GM23338 (cell line): Measurements from ENCODE around the gene GPR146. TPM values are rescaled to one million over a fixed set of nuclear protein-coding genes. Genes with fewer than 3 reads are reported as not detected.

ENCODE experiments used
- ATAC-seq: fragments of 200-7000 bp; cut with Tn5 transposase; 3 replicates; pipeline ENCODE4 v1.9.1; 2020
- DNase-seq: peaks from one replicate; pipeline ENCODE4 v3.0.0-alpha.2; 2015; ENCODE audit warnings: low spot score
- H2AFZ ChIP-seq: fragments of 200-600 bp; sonication (generic); 2 replicates; pipeline ENCODE4 v1.8.0; 2016; ENCODE audit warnings: antibody characterized with exemption, mild to moderate bottlenecking, moderate library complexity
- H3F3A ChIP-seq: fragments of 200-600 bp; sonication (generic); replicated peaks from 2 replicates; pipeline ENCODE4 v1.8.0; 2017; ENCODE audit warnings: antibody characterized with exemption, mixed run types, low read depth
- H3K27ac ChIP-seq: fragments of 200-600 bp; sonication (generic); 2 replicates; pipeline ENCODE4 v1.6.1; 2016; ENCODE audit warnings: low read depth
- H3K27me3 ChIP-seq: fragments of 200-600 bp; sonication (generic); 2 replicates; pipeline ENCODE4 v1.8.0; 2016; ENCODE audit warnings: mild to moderate bottlenecking, mixed run types, moderate library complexity; ENCODE audit not compliant: insufficient read depth
- H3K36me3 ChIP-seq: fragments of 200-600 bp; sonication (generic); 2 replicates; pipeline ENCODE4 v1.8.0; 2016; ENCODE audit warnings: mild to moderate bottlenecking; ENCODE audit not compliant: insufficient read depth
- H3K4me1 ChIP-seq: fragments of 200-600 bp; sonication (generic); 2 replicates; pipeline ENCODE4 v1.8.0; 2016; ENCODE audit warnings: mild to moderate bottlenecking, moderate library complexity; ENCODE audit not compliant: insufficient read depth
- H3K4me2 ChIP-seq: fragments of 200-600 bp; sonication (generic); 2 replicates; pipeline ENCODE4 v1.7.1; 2017; ENCODE audit warnings: mixed run types
- H3K4me3 ChIP-seq: fragments of 200-600 bp; sonication (generic); 2 replicates; pipeline ENCODE4 v1.6.1; 2016; ENCODE audit warnings: mixed run types
- H3K79me2 ChIP-seq: fragments of 200-600 bp; sonication (generic); replicated peaks from 2 replicates; pipeline ENCODE4 v1.8.0; 2017; ENCODE audit warnings: mild to moderate bottlenecking; ENCODE audit not compliant: insufficient read depth
- H3K9me2 ChIP-seq: fragments of 200-600 bp; sonication (generic); 2 replicates; pipeline ENCODE4 v1.8.0; 2017; ENCODE audit not compliant: insufficient read depth
- H4K20me1 ChIP-seq: fragments of 200-600 bp; sonication (generic); replicated peaks from 2 replicates; pipeline ENCODE4 v1.8.0; 2017; ENCODE audit warnings: mild to moderate bottlenecking; ENCODE audit not compliant: insufficient read depth
- H3K27ac Mint-ChIP-seq: 2 replicates; pipeline ENCODE4 v1.8.0; 2020; ENCODE audit warnings: inconsistent platforms, mild to moderate bottlenecking, moderate library complexity, mixed read lengths
- H3K27me3 Mint-ChIP-seq: 3 replicates; pipeline ENCODE4 v1.8.0; 2022; ENCODE audit warnings: low read depth, mild to moderate bottlenecking, moderate library complexity, mixed read lengths, inconsistent platforms; ENCODE audit not compliant: insufficient read depth, poor library complexity
- H3K36me3 Mint-ChIP-seq: 3 replicates; pipeline ENCODE4 v1.8.0; 2021; ENCODE audit warnings: low read depth, mild to moderate bottlenecking, inconsistent platforms, moderate library complexity, mixed read lengths
- H3K4me1 Mint-ChIP-seq: 3 replicates; pipeline ENCODE4 v1.8.0; 2020; ENCODE audit warnings: mild to moderate bottlenecking, inconsistent platforms, mixed read lengths
- H3K4me3 Mint-ChIP-seq: 3 replicates; pipeline ENCODE4 v1.8.0; 2021; ENCODE audit warnings: moderate library complexity, mild to moderate bottlenecking, inconsistent platforms, mixed read lengths
- H3K9me3 Mint-ChIP-seq: 3 replicates; pipeline ENCODE4 v1.8.0; 2020; ENCODE audit warnings: moderate library complexity, mild to moderate bottlenecking, inconsistent platforms, mixed read lengths
- CREB1 ChIP-seq: fragments of 250-450 bp; sonication (Bioruptor Pico); IDR thresholded peaks from 2 replicates; pipeline ENCODE4 v1.5.0; 2020; ENCODE audit warnings: low read depth, mild to moderate bottlenecking, moderate library complexity
- CTCF ChIP-seq, 2 experiments: fragments of 200-600 bp in 1 of 2; sonication (generic) in 1 of 2; conservative IDR thresholded peaks; 2 replicates each; pipeline versions ENCODE4 v1.5.1 to v1.6.1; 2016 to 2017; ENCODE audit warnings: antibody characterized with exemption in 2 of 2, low read depth in 2 of 2, mild to moderate bottlenecking in 2 of 2, moderate library complexity in 1 of 2
- EZH2 ChIP-seq: fragments of 200-600 bp; sonication (generic); IDR thresholded peaks from one replicate; pipeline ENCODE4 v1.8.0; 2017; ENCODE audit warnings: antibody characterized with exemption, mild to moderate bottlenecking, low read depth; ENCODE audit not compliant: unreplicated experiment
- EZH2phosphoT487 ChIP-seq: fragments of 200-600 bp; sonication (generic); IDR thresholded peaks from one replicate; pipeline ENCODE4 v1.8.1; 2018; ENCODE audit warnings: antibody characterized with exemption; ENCODE audit not compliant: unreplicated experiment
- JUNB ChIP-seq: IDR thresholded peaks from one replicate; pipeline ENCODE4 v1.6.1; 2016; ENCODE audit warnings: antibody characterized with exemption; ENCODE audit not compliant: unreplicated experiment
- NANOG ChIP-seq: IDR thresholded peaks from 2 replicates; pipeline ENCODE4 v1.6.1; 2016; ENCODE audit warnings: antibody characterized with exemption, borderline replicate concordance
- POLR2AphosphoS5 ChIP-seq: IDR thresholded peaks from 2 replicates; pipeline ENCODE4 v1.6.1; 2016; ENCODE audit warnings: antibody characterized with exemption, low read depth
- REST ChIP-seq: IDR thresholded peaks from one replicate; pipeline ENCODE4 v1.6.1; 2018; ENCODE audit warnings: antibody characterized with exemption; ENCODE audit not compliant: unreplicated experiment
- STAT1 ChIP-seq: IDR thresholded peaks from one replicate; pipeline ENCODE4 v1.6.1; 2016; ENCODE audit warnings: antibody characterized with exemption; ENCODE audit not compliant: unreplicated experiment
- ZNF114 ChIP-seq: fragments of 250-450 bp; sonication (Bioruptor Pico); IDR thresholded peaks from 2 replicates; pipeline ENCODE4 v1.5.0; 2020; ENCODE audit warnings: mild to moderate bottlenecking, moderate library complexity
- ZNF331 ChIP-seq: fragments of 250-450 bp; sonication (Bioruptor Pico); IDR thresholded peaks from 2 replicates; pipeline ENCODE4 v1.5.0; 2020; ENCODE audit warnings: low read depth, mild to moderate bottlenecking, moderate library complexity
- polyA plus RNA-seq: library from polyadenylated mRNA; unstranded; fragments of >200 nt; fragmentation: Nextera tagmentation; extraction: Ambion mirVana; gene quantifications from 2 replicates; pipeline ENCODE4 v1.2.1, GENCODE V29; 2016
- total RNA-seq: library from RNA; depleted of rRNA; stranded (reverse); fragments of >200 nt; shearing (Covaris generic); gene quantifications from 2 replicates; pipeline ENCODE4 v1.2.3, GENCODE V29; 2014
- TF ChIP-seq, protein P1 (sequence below): fragments of 250-450 bp; sonication (Bioruptor Pico); IDR thresholded peaks from 2 replicates; pipeline ENCODE4 v1.5.0; 2020; ENCODE audit warnings: mild to moderate bottlenecking, moderate library complexity

Gene GPR146
- total and polyA plus RNA-seq, 2 experiments from 2014 or later = 0.28 to 0.37 TPM

- H3K27me3 ChIP-seq = no peaks in the 10 kb centered on the region
- H3K4me1 ChIP-seq = no peaks in the 10 kb centered on the region
- H3F3A ChIP-seq = 0 out of 2 replicates have a peak, but pooled peaks cover 3% of the 10 kb centered on the region
- no peaks in the 10 kb centered on the region for H3K4me1 Mint-ChIP-seq
- no peak overlapping the region for H3K27ac Mint-ChIP-seq
- no peak for TF ChIP-seq EZH2phosphoT487
- no peak for TF ChIP-seq ZNF331 (CRISPR knock-in tag)
- no peak for TF ChIP-seq NANOG
- TF ChIP-seq CREB1 = no peak
- TF ChIP-seq POLR2AphosphoS5 = no peak
- no peak for TF ChIP-seq ZNF114 (CRISPR knock-in tag)
- TF ChIP-seq EZH2 = no peak
- TF ChIP-seq, protein P1, sequence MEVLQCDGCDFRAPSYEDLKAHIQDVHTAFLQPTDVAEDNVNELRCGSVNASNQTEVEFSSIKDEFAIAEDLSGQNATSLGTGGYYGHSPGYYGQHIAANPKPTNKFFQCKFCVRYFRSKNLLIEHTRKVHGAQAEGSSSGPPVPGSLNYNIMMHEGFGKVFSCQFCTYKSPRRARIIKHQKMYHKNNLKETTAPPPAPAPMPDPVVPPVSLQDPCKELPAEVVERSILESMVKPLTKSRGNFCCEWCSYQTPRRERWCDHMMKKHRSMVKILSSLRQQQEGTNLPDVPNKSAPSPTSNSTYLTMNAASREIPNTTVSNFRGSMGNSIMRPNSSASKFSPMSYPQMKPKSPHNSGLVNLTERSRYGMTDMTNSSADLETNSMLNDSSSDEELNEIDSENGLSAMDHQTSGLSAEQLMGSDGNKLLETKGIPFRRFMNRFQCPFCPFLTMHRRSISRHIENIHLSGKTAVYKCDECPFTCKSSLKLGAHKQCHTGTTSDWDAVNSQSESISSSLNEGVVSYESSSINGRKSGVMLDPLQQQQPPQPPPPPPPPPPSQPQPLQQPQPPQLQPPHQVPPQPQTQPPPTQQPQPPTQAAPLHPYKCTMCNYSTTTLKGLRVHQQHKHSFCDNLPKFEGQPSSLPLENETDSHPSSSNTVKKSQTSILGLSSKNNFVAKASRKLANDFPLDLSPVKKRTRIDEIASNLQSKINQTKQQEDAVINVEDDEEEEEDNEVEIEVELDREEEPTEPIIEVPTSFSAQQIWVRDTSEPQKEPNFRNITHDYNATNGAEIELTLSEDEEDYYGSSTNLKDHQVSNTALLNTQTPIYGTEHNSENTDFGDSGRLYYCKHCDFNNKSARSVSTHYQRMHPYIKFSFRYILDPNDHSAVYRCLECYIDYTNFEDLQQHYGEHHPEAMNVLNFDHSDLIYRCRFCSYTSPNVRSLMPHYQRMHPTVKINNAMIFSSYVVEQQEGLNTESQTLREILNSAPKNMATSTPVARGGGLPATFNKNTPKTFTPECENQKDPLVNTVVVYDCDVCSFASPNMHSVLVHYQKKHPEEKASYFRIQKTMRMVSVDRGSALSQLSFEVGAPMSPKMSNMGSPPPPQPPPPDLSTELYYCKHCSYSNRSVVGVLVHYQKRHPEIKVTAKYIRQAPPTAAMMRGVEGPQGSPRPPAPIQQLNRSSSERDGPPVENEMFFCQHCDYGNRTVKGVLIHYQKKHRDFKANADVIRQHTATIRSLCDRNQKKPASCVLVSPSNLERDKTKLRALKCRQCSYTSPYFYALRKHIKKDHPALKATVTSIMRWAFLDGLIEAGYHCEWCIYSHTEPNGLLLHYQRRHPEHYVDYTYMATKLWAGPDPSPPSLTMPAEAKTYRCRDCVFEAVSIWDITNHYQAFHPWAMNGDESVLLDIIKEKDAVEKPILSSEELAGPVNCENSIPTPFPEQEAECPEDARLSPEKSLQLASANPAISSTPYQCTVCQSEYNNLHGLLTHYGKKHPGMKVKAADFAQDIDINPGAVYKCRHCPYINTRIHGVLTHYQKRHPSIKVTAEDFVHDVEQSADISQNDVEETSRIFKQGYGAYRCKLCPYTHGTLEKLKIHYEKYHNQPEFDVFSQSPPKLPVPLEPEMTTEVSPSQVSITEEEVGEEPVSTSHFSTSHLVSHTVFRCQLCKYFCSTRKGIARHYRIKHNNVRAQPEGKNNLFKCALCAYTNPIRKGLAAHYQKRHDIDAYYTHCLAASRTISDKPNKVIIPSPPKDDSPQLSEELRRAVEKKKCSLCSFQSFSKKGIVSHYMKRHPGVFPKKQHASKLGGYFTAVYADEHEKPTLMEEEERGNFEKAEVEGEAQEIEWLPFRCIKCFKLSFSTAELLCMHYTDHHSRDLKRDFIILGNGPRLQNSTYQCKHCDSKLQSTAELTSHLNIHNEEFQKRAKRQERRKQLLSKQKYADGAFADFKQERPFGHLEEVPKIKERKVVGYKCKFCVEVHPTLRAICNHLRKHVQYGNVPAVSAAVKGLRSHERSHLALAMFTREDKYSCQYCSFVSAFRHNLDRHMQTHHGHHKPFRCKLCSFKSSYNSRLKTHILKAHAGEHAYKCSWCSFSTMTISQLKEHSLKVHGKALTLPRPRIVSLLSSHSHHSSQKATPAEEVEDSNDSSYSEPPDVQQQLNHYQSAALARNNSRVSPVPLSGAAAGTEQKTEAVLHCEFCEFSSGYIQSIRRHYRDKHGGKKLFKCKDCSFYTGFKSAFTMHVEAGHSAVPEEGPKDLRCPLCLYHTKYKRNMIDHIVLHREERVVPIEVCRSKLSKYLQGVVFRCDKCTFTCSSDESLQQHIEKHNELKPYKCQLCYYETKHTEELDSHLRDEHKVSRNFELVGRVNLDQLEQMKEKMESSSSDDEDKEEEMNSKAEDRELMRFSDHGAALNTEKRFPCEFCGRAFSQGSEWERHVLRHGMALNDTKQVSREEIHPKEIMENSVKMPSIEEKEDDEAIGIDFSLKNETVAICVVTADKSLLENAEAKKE (CRISPR knock-in tag) = no peak
- TF ChIP-seq CTCF (conservative IDR thresholded peaks at IDR 0.05; ENCODE audit: low read depth in 2 of 2) = no peak
- no peak for TF ChIP-seq STAT1
- no peak for TF ChIP-seq REST
- no peak for TF ChIP-seq JUNB
- no peaks in the 10 kb centered on the region for H3K36me3 ChIP-seq
- no peak overlapping the region for H3K4me3 ChIP-seq
- no peak overlapping the region for H3K4me2 ChIP-seq
- H3K9me3 Mint-ChIP-seq = no peaks in the 10 kb centered on the region; the same call in 2 of the 3 replicates
- H4K20me1 ChIP-seq = peaks cover 11% of the 10 kb centered on the region; the same call in 1 of the 2 replicates
- no peak overlapping the region for H3K4me3 Mint-ChIP-seq
- H3K79me2 ChIP-seq = 0 out of 2 replicates have a peak, but pooled peaks cover 9% of the 10 kb centered on the region
- H3K27me3 Mint-ChIP-seq = peaks cover 20% of the 10 kb centered on the region
- DNase-seq (no peak), ATAC-seq (no peak)
- H3K9me2 ChIP-seq = no peaks in the 10 kb centered on the region
- no peak overlapping the region for H3K27ac ChIP-seq
- peaks cover 11% of the 10 kb centered on the region for H3K36me3 Mint-ChIP-seq
- H2AFZ ChIP-seq = no peak overlapping the region
Observed at GRCh38 chr7:1010226-1010625, 34.1 kb upstream of the GPR146 start.
